Measurements from ENCODE around the gene SPTAN1. TPM values are rescaled to one million over a fixed set of nuclear protein-coding genes. Genes with fewer than 3 reads are reported as not detected.

SPTAN1 gene
- polyA plus RNA-seq, 1 donor from 2014 or later = 287 TPM

DNA sequence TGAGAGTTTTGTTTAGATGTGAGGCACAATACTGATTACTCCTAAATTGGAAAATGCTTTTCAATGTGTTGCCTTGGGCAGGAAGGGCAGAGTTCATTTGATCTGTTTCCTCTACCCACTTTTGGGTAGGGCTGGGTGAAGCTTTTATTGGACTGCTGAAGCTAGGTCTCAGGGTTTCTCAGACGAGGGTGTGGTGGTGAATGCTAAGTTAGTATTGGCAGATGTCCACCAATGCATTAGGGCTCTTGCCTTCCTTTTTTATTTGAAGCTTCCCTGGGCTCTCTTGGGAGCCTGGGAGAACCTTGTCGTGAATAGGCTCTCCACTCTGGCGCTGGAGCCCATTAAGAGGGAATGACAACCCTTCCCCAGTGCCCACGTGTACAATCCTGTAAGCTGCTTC is 23.1 kb downstream of the SPTAN1 start:
- no peaks in the 10 kb centered on the region for H3K27me3 ChIP-seq (ENCODE audit: insufficient read depth, low read depth, low read length)

DNA sequence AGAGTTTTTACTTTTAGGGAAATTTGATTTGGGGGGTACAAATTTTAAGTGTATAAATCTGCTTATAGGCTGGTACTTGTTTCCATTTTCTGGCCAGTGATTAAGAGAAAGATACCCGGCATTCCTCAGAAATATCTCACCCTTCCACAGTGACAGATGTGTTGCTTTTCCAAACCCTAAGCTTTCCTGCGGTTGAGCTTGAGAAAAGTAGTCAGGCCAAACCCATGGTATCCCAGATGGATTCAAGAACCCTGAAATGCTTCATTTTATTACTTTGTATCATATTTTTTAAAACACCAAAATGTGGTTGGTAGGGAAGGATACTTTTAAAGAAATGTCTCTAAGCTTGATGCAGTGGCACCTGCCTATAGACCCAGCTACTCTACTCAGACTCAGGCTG is 23.5 kb downstream of the SPTAN1 start:
- Histone ChIP-seq H2AFZ (ENCODE audit: low read depth, low read length) (no peak overlapping the region), H3F3A (ENCODE audit: insufficient read depth, low read length, poor library complexity, severe bottlenecking) (no peaks in the 10 kb centered on the region), H3K79me2 (replicated peaks; ENCODE audit: insufficient read depth, low read length) (peaks cover 5% of the 10 kb centered on the region), H3K4me3 (ENCODE audit: low read length) (no peak overlapping the region), H3K36me3 (ENCODE audit: insufficient read depth, low read length) (peaks cover 8% of the 10 kb centered on the region), H3K9me3 (ENCODE audit: low read length) (no peaks in the 10 kb centered on the region), H3K9me2 (ENCODE audit: insufficient read depth, low read length) (no peaks in the 10 kb centered on the region), H3K27me3 (ENCODE audit: insufficient read depth, low read depth, low read length) (no peaks in the 10 kb centered on the region), H4K20me1 (ENCODE audit: insufficient read depth) (peaks cover 10% of the 10 kb centered on the region), H3K4me2 (ENCODE audit: low read length) (no peak overlapping the region), H3K27ac (ENCODE audit: low read length) (no peak overlapping the region), H3K9ac (ENCODE audit: low read length) (no peak overlapping the region)
- TF ChIP-seq RAD21 (conservative IDR thresholded peaks at IDR 0.05) (no peak), EZH2 (IDR thresholded peaks at IDR 0.05; ENCODE audit: borderline replicate concordance, insufficient read depth, low read length, poor library complexity, severe bottlenecking) (no peak), TAF1 (IDR thresholded peaks at IDR 0.05; ENCODE audit: low read depth) (no peak), MXI1 (conservative IDR thresholded peaks at IDR 0.05; ENCODE audit: poor library complexity, severe bottlenecking) (no peak), SMC3 (conservative IDR thresholded peaks at IDR 0.05; ENCODE audit: poor library complexity) (no peak), POLR2AphosphoS5 (IDR thresholded peaks at IDR 0.05) (no peak), EP300 (conservative IDR thresholded peaks at IDR 0.05; ENCODE audit: poor library complexity, severe bottlenecking) (no peak)
- TF ChIP-seq, protein P1, sequence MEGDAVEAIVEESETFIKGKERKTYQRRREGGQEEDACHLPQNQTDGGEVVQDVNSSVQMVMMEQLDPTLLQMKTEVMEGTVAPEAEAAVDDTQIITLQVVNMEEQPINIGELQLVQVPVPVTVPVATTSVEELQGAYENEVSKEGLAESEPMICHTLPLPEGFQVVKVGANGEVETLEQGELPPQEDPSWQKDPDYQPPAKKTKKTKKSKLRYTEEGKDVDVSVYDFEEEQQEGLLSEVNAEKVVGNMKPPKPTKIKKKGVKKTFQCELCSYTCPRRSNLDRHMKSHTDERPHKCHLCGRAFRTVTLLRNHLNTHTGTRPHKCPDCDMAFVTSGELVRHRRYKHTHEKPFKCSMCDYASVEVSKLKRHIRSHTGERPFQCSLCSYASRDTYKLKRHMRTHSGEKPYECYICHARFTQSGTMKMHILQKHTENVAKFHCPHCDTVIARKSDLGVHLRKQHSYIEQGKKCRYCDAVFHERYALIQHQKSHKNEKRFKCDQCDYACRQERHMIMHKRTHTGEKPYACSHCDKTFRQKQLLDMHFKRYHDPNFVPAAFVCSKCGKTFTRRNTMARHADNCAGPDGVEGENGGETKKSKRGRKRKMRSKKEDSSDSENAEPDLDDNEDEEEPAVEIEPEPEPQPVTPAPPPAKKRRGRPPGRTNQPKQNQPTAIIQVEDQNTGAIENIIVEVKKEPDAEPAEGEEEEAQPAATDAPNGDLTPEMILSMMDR (IDR thresholded peaks at IDR 0.05; ENCODE audit: poor library complexity, severe bottlenecking) = no peak
- TF ChIP-seq, protein P2, sequence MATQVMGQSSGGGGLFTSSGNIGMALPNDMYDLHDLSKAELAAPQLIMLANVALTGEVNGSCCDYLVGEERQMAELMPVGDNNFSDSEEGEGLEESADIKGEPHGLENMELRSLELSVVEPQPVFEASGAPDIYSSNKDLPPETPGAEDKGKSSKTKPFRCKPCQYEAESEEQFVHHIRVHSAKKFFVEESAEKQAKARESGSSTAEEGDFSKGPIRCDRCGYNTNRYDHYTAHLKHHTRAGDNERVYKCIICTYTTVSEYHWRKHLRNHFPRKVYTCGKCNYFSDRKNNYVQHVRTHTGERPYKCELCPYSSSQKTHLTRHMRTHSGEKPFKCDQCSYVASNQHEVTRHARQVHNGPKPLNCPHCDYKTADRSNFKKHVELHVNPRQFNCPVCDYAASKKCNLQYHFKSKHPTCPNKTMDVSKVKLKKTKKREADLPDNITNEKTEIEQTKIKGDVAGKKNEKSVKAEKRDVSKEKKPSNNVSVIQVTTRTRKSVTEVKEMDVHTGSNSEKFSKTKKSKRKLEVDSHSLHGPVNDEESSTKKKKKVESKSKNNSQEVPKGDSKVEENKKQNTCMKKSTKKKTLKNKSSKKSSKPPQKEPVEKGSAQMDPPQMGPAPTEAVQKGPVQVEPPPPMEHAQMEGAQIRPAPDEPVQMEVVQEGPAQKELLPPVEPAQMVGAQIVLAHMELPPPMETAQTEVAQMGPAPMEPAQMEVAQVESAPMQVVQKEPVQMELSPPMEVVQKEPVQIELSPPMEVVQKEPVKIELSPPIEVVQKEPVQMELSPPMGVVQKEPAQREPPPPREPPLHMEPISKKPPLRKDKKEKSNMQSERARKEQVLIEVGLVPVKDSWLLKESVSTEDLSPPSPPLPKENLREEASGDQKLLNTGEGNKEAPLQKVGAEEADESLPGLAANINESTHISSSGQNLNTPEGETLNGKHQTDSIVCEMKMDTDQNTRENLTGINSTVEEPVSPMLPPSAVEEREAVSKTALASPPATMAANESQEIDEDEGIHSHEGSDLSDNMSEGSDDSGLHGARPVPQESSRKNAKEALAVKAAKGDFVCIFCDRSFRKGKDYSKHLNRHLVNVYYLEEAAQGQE (IDR thresholded peaks at IDR 0.05; ENCODE audit: borderline replicate concordance) = no peak

More for the DNA sequence above, 23.1 kb downstream of the SPTAN1 start:
- Histone ChIP-seq H3K9ac (ENCODE audit: low read length) (no peak overlapping the region), H2AFZ (ENCODE audit: low read depth, low read length) (no peak overlapping the region), H4K20me1 (ENCODE audit: insufficient read depth) (peaks cover 10% of the 10 kb centered on the region), H3K79me2 (replicated peaks; ENCODE audit: insufficient read depth, low read length) (peaks cover 5% of the 10 kb centered on the region), H3F3A (ENCODE audit: insufficient read depth, low read length, poor library complexity, severe bottlenecking) (no peaks in the 10 kb centered on the region), H3K4me2 (ENCODE audit: low read length) (no peak overlapping the region), H3K36me3 (ENCODE audit: insufficient read depth, low read length) (peaks cover 5% of the 10 kb centered on the region), H3K9me3 (ENCODE audit: low read length) (no peaks in the 10 kb centered on the region), H3K4me3 (ENCODE audit: low read length) (no peak overlapping the region), H3K9me2 (ENCODE audit: insufficient read depth, low read length) (no peaks in the 10 kb centered on the region), H3K27ac (ENCODE audit: low read length) (no peak overlapping the region)
- TF ChIP-seq, protein P1 (IDR thresholded peaks at IDR 0.05; ENCODE audit: poor library complexity, severe bottlenecking) = no peak
- no peak for TF ChIP-seq EZH2 (IDR thresholded peaks at IDR 0.05; ENCODE audit: borderline replicate concordance, insufficient read depth, low read length, poor library complexity, severe bottlenecking)
- no peak for TF ChIP-seq MXI1 (conservative IDR thresholded peaks at IDR 0.05; ENCODE audit: poor library complexity, severe bottlenecking)
- no peak for TF ChIP-seq TAF1 (IDR thresholded peaks at IDR 0.05; ENCODE audit: low read depth)
- no peak for TF ChIP-seq SMC3 (conservative IDR thresholded peaks at IDR 0.05; ENCODE audit: poor library complexity)
- no peak for TF ChIP-seq RAD21 (conservative IDR thresholded peaks at IDR 0.05)
- TF ChIP-seq, protein P2 (IDR thresholded peaks at IDR 0.05; ENCODE audit: borderline replicate concordance) = no peak
- TF ChIP-seq EP300 (conservative IDR thresholded peaks at IDR 0.05; ENCODE audit: poor library complexity, severe bottlenecking) = no peak
- no peak for TF ChIP-seq POLR2AphosphoS5 (IDR thresholded peaks at IDR 0.05)
